Mammary epithelial cell (primary cell): ENCODE results near the gene TNFSF13.
A peak's percentile ranks its signal among the peaks of the same experiment; 100 is the strongest.

Experiments used
- EZH2 ChIP-seq: IDR thresholded peaks from 2 replicates; pipeline ENCODE4 v1.6.1; 2012; ENCODE audit warnings: low read length, inconsistent platforms, borderline replicate concordance
- TF ChIP-seq, protein P1 (sequence below), 2 donors: IDR thresholded peaks in 1 of 2; conservative IDR thresholded peaks in 1 of 2; 2 replicates each; pipeline ENCODE4 v1.5.1; 2011 to 2012; ENCODE audit warnings: inconsistent platforms in 2 of 2, low read length in 2 of 2, mild to moderate bottlenecking in 2 of 2, control low read depth in 1 of 2, low read depth in 1 of 2; ENCODE audit not compliant: insufficient read depth in 1 of 2; ENCODE audit errors: extremely low read depth in 1 of 2

DNA sequence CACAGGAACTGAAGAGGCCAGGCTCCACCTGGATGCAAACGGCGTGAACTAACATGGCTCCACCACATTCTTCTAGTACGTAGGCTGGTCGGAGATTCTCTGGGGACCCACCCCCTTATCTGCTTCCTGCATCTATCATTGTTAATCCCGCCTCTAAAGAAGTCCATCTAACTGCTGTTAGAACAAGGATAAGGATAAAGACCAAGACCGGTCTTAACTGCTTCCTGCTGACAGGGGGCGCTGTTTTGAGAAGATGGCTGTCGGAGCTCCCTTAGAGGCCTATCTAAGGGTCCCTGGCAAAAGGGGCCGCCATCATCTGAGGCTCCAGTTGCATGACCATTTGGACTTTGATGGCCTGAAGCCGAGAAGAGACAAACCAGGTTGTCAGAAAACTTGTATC is 35.5 kb upstream of the TNFSF13 start:
- TF ChIP-seq, protein P1, sequence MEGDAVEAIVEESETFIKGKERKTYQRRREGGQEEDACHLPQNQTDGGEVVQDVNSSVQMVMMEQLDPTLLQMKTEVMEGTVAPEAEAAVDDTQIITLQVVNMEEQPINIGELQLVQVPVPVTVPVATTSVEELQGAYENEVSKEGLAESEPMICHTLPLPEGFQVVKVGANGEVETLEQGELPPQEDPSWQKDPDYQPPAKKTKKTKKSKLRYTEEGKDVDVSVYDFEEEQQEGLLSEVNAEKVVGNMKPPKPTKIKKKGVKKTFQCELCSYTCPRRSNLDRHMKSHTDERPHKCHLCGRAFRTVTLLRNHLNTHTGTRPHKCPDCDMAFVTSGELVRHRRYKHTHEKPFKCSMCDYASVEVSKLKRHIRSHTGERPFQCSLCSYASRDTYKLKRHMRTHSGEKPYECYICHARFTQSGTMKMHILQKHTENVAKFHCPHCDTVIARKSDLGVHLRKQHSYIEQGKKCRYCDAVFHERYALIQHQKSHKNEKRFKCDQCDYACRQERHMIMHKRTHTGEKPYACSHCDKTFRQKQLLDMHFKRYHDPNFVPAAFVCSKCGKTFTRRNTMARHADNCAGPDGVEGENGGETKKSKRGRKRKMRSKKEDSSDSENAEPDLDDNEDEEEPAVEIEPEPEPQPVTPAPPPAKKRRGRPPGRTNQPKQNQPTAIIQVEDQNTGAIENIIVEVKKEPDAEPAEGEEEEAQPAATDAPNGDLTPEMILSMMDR (conservative IDR thresholded peaks at IDR 0.05 in 1 of 2, IDR thresholded peaks at IDR 0.05 in 1 of 2; ENCODE audit: extremely low read depth in 1 of 2, insufficient read depth in 1 of 2, low read depth in 1 of 2, low read length in 2 of 2) = peak; percentile 33 to 34
- TF ChIP-seq EZH2 = no peak
